ENCODE results near the gene DENND2A. TPM values are rescaled to one million over a fixed set of nuclear protein-coding genes. Genes with fewer than 3 reads are reported as not detected.
"Not testable (repeated sequence)": the region's sequence is repeated elsewhere in the genome, so short reads cannot be mapped to it uniquely, and the experiment has no call there.

The DENND2A gene
- total RNA-seq, 1 donor from 2014 or later = not detected

DNA sequence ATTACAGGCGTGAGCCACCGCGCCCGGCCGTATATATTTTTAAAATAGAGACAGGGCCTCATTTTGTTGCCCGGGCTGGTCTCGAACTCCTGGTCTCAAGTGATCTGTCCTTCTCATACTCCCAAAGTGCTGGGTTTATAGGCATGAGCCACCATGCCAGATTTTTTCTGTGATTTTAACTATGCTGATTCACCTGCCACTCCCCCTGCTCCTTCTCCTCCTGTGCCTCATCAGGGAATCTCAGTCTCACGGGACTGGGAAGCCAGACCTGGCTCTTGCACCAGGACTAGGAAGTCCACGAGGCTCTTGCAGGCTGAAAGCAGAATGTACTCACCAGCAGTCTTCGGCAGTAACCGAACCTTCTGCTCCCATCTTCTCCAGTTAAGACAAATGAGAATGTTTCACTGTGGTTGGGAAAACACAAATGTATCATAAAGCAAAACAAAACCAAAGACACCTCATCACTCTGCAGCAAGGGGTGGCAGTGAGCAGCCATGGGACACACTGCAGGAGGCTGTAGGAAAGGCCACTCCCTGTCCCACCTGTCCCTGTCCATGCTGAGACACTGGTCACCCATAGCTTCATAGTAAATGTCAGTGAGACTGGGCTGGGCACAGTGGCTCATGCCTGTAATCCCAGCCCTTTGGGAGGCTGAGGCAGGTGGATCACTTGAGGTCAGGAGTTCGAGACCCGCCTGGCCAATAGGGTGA lies 82.6 kb downstream of the DENND2A start:
- intact Hi-C loops (cut with micrococcal nuclease) = no loop called here

DNA sequence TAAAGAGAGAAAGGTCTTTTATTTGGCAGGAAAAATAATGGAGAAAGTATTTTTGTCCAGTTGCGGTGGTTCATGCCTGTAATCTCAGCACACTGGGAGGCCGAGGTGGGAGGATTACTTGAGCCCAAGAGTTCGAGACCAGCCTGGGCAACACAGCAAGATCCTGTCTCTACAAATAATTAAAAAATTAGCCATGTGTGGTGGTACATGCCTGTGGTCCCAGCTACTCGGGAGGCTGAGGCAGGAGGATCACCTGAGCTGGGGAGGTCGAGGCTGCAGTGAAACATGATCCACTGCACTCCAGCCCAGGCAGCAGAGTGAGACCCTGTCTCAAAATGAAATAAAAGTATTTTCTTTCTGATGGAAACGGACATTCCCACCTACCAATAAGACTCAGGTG lies 83.5 kb downstream of the DENND2A start:
- intact Hi-C loops (cut with micrococcal nuclease) = no loop called here

DNA sequence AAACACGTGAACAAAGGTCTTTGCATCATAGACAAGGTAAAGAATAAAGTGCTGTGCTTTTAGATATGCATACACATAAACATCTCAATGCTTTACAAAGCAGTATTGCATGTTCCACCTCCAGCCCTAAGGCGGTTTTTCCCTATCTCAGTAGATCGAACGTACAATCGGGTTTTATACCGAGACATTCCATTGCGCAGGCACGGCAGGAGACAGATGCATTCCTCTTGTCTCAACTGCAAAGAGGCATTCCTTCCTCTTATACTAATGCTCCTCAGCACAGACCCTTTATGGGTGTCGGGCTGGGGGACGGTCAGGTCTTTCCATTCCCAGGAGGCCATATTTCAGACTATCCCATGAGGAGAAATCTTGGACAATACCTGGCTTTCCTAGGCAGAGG lies 87.4 kb downstream of the DENND2A start:
- intact Hi-C loops (cut with micrococcal nuclease) = not testable (repeated sequence)

DNA sequence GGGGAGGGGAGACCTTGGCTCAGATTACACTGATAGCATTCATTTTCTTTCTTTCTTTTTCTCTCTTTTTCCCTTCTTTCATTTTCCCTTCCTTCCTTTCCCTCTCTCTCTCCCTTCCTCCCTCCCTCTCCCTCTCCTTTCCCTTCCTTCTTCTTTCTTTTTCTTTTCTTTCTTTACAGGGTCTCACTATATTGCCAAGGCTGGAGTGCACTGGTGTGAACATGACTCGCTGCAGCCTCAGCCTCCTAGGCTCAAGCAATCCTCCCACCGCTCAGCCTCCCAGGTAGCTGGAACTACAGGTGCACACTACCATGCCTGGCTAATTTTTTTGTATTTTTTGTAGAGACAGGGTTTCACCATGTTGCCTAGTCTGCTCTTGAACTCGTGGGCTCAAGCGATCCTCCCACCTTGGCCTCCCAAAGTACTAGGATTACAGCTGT lies 88.4 kb downstream of the DENND2A start:
- intact Hi-C loops (cut with micrococcal nuclease) = no loop called here

DNA sequence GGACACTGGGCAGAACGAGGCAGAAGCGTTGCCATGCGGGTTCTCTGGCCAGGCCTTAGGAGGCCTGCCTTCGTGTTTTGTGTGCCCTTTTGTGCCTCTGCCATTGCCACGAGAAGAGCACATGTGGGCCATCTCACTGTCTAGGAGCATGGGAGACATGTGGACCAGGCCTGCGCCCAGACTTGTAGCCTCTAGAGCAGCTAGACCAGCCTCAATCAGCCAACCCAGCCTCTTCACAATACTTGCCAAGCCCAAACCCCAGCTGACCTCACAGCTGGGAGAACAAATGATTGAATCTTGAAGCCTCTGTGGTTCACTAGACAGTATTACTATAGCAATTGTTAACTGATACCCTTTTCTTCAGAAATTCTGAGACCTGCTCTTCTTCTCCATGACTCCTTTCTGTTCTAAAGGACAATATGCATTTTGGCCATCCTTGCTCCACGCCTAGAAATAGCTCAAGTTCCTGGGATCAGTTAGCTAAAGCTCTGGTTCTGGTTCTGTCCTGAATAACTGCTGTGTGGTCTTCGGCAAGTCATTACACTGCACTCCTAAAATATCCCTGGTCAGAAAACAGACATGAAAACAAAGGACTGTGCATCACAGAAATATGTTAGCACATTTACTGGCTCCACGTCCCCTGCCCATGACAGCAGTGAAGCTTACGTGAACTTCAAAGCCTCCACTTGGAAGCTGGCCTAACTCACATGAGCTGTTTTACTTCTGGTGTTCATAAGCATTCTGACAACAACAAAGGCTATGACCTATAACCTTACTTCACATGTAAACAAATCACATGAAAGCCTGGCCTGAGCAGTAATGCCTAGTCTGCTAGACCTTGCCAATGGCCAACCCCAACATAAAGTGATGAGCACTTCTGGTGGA lies 89.0 kb downstream of the DENND2A start:
- intact Hi-C loops (cut with micrococcal nuclease) = no loop called here

DNA sequence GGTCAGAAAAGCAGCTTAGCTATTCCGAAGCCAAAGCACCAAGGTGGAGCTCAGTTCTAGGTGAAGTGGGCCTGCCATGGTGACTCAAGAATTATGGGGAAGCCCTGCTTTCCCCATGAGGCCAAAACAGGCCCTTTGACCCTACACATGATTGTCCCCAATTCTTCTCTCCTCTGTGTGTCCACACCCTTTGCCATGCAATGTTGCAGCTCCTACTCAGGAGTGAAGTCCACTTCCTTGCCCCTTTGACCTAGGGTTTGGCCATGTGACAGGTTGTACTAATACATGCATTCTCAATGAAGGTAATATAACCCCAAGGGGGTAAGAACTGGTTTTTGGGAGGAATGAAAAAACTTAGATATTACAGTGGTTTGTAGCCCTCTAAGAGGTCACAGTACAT lies 93.7 kb downstream of the DENND2A start:
- intact Hi-C loops (cut with micrococcal nuclease) = no loop called here

DNA sequence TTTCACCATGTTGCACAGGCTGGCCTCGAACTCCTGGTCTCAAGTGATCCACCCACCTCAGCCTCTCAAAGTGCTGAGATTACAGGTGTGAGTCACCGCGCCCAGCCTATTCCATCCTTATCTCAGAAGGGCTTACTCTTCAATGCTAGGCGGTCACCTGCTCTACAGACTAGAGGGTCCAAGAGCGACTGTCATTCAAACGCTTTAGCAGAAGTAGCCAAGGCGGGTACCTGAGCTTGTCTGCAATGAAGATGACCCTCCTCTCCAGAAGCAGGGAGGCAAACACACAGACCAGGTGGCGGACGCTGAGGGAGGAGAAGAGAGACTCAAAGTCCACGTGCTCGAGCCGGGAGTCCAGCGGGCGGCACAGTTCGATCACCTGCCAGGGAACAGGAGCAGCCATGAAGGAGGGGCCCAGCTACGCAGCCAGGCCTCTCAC lies 96.2 kb downstream of the DENND2A start:
- intact Hi-C loops (cut with micrococcal nuclease) = no loop called here

DNA sequence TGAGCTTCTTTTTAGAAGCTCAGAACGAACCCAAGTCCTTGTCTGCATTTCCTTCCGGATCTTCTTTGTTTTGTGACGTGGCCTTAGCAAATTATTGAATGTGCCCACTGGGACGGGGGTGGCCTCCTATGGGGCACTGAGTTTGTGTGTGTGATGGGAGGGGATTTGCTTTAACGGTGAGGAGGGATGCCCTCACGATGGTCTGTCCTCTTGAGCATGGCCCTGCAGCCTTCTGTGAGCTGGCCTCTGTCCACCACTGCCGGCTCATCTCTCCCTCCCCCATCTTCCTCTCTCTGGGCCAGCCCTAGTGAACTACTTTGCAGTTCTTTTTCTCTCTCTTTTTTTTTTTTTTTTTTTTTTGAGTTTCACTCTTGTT lies 98.4 kb downstream of the DENND2A start:
- intact Hi-C loops (cut with micrococcal nuclease) = no loop called here

DNA sequence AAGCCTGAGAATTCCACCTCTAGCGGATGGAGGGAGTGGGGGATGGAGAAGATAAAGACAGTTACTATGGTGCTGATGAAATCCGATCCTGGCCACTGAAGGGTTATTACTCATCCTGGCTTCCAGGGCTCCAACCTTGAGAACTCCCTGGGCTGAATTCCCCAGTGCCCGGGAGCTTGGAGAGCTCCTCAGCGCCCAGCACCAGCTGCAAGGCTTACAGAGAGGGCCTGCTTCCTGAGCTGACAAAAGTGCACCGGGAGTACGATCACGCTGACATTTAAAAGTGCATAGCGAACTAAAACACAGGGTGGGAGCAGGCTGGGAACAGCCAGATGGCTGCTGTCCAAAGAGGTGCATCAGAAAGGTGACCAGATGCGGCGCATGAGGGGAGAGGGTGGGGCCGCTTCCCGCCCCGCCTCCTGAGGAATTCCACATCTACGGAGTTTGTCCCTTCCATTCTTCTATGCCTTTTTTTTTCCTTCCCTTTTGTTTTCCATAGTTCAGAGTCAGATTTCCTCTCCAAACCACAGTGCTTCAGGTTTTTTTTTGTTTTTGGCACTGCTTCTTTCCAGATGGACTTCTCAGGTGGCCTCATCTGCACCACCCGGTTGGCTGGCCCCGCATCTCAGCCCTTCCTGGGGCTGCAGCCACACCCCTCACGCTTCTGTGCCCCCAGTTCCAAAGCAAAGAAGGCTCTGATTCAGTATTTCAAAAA lies 98.9 kb downstream of the DENND2A start:
- intact Hi-C loops (cut with micrococcal nuclease) = no loop called here

DNA sequence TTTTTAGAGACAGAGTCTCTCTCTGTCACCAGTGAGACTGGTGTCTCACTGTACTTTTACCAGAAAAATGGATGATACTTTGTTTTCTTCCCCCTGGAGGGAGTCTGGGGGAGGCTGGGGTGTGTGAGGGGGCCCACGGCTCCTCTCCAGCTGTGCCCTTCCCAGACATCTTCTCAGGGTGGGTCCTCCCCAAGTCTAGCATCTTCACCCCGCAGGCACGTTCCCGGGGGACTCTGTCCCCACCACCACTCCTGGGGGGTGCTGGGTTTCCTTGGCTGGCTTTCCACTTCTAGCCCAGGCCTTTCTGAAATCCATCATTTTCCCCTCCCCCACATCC lies 99.5 kb downstream of the DENND2A start:
- intact Hi-C loops (cut with micrococcal nuclease) = no loop called here

DNA sequence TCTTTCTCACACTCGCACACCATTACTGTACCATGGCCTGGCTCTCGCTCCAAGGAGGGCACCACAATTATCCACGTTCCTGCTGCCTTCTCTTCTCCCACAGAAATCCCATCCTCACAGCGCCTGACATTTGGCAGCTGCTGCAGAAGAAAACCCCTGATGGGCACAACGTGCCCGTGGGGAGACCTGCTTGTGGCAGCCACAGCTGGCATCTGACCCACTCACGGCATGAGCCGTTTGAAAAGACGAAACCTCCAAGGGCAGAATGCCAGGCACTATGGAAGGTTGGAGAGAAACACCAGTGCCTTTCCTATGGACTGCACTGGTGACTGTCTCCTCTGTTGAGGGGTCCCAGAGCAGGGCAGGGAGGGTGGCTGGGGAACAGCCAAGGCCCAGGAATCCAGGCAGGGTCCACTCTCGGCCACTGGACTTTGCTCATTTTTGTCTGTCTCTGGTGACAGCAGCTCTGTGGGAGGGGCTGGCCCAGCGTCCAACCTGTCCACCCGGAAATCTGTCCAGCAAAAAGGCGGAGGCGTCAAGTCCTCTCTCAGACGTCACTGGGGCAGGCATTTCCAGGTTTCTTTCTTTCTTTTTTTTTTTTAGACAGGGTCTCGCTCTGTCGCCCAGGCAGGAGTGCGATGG lies 100.4 kb downstream of the DENND2A start:
- intact Hi-C loops (cut with micrococcal nuclease) = no loop called here

DNA sequence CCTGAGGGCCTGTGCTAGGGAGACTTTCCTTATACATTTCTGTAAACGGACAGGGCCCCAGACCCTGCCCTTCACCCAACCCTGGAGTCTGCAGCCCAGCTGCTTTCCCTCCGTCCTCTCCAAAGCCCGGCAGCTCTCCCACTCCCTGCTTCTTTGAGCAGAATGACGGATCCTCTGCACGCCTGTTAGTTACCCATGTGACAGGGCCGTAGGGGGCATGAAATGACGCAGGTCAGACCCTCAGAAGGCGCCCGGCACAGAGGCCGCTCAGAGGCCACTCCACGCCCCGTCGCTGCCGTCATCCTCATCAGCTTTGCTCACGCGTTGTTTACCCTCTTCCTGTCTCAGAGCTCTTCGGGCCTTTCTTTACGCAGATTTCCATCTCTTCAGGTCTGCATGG lies 101.2 kb downstream of the DENND2A start:
- intact Hi-C loops (cut with micrococcal nuclease) = no loop called here

DNA sequence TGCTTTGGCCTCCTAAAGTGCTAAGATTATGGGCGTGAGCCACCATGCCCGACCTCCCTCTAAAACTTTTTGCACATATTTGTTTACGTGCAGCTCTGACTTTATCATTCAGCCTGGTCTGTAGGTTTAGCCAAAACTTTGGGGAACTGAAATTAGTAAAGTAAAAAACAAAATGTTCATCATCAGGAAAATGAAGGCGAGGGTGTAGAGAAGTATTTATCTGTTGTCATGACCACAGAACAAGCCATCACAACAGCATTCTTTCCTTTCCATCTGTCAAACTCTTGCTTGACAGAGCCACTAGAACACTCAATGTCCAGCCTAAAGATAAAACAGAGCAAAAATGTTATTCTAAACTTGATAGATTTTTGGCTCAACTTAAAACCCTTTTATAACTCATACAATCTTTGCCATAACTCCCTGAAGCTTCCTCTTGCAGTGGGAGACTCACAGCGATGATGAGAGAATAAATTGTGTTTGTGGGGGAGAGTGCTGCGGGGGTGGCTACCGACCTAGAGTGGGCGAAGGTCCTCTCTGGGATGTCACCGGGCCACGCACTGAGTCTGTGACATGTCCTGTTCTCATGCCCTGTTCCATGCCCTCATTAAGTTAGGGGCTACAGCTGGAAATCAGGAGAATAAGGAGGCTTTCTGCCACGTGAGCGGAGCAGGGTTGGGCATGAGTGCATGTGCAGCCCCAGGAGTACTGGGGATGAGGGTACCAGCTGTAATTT lies 102.7 kb downstream of the DENND2A start:
- intact Hi-C loops (cut with micrococcal nuclease) = no loop called here

DNA sequence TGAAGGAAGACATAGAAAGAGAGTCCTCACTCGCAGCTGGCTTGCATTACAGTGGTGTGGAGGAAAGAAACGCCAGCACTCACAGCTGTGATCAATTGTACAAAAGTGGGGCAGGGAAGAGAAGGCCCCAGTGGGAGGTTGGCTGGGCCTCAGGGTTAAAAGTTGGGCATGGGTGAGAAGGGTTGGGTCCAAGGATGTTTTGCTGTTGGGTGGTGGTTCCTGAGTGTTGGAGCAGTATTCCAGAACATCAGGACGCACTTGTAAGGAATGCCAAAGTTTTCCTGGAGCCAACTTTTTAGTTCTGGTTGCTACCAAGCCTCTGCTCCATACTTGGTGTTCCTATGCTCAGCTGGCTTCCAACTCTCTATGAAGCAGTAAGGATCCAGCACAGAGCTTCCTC lies 105.9 kb downstream of the DENND2A start:
- intact Hi-C loops (cut with micrococcal nuclease) = no loop called here

DNA sequence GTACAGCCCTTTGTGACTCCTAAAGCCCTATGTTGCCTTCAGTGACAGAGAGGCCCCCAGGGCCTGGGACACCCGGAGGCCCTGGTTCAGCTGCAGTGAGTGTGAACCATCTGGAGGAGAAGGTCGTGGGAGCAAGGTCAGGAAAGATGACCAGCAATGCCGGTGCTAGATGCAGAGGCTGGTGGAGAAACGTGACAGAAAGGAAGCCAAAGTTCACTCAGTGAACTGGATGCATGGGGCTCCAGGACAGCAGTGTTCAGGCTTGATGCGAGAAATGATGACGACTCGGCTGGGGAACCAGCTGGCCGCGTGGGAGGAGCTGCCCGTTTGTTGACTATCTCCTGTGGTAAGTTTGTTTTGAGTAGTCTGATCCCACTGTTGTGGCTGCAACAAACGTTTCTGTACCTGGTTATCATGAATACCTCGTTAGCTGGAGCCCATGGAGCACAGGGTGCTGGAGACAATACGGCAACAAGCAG lies 107.2 kb downstream of the DENND2A start:
- intact Hi-C loops (cut with micrococcal nuclease) = no loop called here

DNA sequence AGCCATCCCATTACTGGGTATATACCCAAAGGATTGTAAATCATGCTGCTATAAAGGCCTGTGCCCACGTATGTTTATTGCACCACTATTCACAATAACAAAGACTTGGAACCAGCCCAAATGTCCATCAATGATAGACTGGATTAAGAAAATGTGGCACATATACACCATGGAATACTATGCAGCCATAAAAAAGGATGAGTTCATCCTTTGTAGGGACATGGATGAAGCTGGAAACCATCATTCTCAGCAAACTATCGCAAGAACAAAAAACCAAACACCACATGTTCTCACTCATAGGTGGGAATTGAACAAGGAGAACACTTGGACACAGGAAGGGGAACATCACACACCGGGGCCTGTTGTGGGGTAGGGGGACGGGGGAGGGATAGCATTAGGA lies 111.2 kb downstream of the DENND2A start:
- intact Hi-C loops (cut with micrococcal nuclease) = not testable (repeated sequence)

DNA sequence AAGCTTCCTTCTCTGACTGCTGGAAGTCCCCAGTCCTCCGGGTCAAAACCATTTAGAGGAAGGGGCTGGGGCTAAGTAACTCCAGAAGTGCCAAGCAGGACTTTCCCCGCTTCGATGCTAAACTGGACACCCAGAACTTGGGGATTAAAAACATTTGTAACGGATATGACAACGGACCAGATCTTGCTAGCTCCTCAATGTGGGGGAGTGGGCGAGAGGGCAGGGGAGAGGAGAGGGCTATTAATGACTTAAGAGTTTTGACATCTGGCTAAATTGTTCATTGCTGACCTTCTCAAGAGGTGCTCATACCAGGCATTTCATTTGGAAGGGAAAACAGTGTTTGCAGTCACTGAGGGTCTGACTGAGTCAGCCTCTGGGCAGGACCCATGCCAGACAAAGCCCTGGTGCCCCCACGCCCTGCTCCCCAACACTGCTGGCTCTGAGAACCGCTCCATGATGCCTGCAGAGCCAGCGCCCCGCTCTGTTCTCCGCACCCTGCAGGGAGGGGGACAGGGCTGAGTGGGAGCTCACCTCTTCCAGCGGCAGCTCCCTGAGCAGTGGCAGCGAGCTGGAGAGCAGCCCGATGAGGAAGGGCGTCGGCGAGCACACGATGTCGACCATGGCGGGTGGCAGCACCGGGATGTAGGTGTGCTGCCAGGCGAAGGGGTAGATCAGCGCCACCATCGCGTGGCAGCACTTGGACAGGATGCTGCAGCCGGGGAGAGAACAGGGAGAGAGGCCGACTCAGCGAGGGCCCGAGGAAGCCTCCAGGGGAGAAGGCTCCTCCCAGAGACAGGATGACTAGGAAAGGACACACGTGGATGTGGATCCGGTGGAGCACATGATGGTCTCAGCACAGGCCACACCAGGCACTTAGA lies 113.6 kb downstream of the DENND2A start:
- intact Hi-C loops (cut with micrococcal nuclease) = no loop called here

DNA sequence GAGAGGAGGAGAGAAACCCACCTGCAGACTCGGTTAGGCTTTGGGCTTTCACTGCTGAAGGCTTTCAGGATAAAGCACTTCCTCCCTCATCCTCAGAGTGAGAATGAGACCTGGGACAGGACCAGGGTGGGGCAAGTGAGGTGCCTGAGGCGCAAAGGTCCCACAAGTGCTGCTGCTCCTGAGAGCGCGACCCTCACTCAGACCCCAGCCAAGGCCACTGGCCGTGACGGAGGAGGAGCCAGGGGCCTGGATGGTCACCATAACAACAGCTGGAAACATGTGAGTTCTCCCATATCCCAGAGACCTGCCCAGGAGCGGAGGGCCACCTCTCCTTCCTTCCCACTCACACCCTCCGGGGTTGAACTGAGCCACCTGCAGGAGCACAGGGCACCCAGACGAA lies 114.4 kb downstream of the DENND2A start:
- intact Hi-C loops (cut with micrococcal nuclease) = no loop called here

DNA sequence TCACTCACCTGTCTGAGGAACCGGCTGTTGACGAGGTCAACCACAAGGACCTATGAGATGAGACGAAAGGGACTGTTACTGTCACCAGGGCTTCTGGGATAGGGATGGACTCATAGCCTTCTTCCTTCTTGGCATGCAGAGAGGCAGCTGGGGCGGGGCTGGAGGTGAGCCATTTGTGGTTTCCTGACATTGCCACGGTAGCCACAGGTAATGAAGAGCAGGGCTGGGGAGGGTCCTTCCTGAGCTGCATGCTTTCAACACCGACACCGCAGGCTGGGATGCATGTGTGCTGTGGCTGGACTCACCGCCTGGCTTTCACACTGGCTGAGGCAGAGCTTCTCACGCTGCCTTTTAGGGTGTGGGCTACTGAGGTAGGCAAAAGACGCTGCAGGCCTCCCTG lies 114.9 kb downstream of the DENND2A start:
- intact Hi-C loops (cut with micrococcal nuclease) = no loop called here

DNA sequence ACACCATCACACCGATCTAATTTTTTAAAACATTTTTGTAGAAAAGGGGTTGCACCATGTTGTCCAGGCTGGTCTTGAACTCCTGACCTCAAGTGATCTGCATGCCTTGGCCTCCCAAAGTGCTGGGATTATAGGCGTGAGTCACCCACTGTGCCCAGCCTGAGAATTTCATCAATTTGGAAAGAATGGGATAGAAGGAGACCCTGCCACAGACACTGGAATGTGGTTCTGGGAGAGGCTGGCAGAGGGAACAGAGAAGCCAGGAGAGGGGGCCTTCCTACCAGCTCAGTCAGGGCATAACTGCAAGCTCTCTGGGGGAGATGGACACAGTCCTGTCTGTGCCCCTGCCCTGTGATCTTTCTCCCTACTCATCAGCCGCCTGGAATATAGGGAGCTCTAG lies 119.2 kb downstream of the DENND2A start:
- intact Hi-C loops (cut with micrococcal nuclease) = no loop called here
